ENCODE results near the gene PPM1E. TPM values are rescaled to one million over a fixed set of nuclear protein-coding genes. Genes with fewer than 3 reads are reported as not detected.

The PPM1E gene
- total RNA-seq, 1 donor from 2014 or later = 3.6 TPM

DNA sequence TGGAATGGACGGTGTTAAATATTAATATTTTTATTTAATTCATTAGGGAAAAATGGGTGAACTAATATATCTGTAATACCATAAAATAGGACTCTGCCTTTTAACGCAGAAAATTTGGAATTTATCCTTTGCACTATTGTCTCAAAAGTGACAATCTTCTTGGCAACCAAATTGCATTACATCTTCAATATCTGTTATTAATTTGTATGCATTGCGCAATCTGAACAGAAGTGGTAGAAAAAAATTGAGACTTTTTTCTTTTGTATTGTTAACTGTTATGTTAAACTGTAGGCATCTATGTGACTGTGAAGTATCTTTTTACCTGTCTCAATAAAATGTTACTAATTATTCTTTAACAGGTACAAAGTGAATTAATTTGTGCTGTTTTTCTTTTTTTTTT lies 55.6 kb downstream of the PPM1E start:
- Mint-ChIP-seq H3K27ac (no peak overlapping the region), H3K4me3 (no peak overlapping the region), H3K4me1 (ENCODE audit: unreplicated experiment) (no peaks in the 10 kb centered on the region), H3K9me3 (no peaks in the 10 kb centered on the region), H3K27me3 (no peaks in the 10 kb centered on the region), H3K36me3 (no peaks in the 10 kb centered on the region)
- TF ChIP-seq, protein P1, sequence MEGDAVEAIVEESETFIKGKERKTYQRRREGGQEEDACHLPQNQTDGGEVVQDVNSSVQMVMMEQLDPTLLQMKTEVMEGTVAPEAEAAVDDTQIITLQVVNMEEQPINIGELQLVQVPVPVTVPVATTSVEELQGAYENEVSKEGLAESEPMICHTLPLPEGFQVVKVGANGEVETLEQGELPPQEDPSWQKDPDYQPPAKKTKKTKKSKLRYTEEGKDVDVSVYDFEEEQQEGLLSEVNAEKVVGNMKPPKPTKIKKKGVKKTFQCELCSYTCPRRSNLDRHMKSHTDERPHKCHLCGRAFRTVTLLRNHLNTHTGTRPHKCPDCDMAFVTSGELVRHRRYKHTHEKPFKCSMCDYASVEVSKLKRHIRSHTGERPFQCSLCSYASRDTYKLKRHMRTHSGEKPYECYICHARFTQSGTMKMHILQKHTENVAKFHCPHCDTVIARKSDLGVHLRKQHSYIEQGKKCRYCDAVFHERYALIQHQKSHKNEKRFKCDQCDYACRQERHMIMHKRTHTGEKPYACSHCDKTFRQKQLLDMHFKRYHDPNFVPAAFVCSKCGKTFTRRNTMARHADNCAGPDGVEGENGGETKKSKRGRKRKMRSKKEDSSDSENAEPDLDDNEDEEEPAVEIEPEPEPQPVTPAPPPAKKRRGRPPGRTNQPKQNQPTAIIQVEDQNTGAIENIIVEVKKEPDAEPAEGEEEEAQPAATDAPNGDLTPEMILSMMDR (conservative IDR thresholded peaks at IDR 0.05) = no peak
- no peak for DNase-seq (ENCODE audit: extremely low spot score, unreplicated experiment)

- Mint-ChIP-seq H3K36me3 (no peaks in the 10 kb centered on the region), H3K4me3 (no peak overlapping the region), H3K27ac (no peak overlapping the region), H3K27me3 (no peaks in the 10 kb centered on the region), H3K9me3 (no peaks in the 10 kb centered on the region), H3K4me1 (ENCODE audit: unreplicated experiment) (no peaks in the 10 kb centered on the region)
- TF ChIP-seq, protein P1 (conservative IDR thresholded peaks at IDR 0.05) = no peak
- no peak for DNase-seq (ENCODE audit: extremely low spot score, unreplicated experiment)
Observed at GRCh38 chr17:58813712-58814111, 58.1 kb downstream of the PPM1E start.

DNA sequence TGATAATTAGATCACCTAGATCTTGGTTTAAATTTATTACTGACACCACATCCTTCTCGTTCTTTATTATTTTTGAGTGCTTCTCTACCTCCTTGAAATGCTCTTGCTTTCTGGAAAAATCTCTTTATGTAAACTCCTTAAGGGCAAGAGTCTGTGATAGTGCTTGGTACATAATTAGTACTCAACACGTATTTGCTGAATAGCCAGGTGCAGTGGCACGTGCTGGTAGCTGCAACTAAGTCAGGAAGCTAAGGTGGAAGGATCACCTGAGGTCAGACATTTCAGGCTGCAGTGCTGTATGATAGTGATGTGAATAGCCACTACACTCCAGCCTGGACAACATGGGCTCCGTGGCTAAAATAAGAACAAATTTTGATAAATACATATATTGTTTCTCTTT lies 63.0 kb downstream of the PPM1E start:
- Mint-ChIP-seq H3K4me3 (no peak overlapping the region), H3K27me3 (no peaks in the 10 kb centered on the region), H3K4me1 (ENCODE audit: unreplicated experiment) (no peaks in the 10 kb centered on the region), H3K9me3 (no peaks in the 10 kb centered on the region), H3K36me3 (no peaks in the 10 kb centered on the region), H3K27ac (no peak overlapping the region)
- TF ChIP-seq, protein P1 (conservative IDR thresholded peaks at IDR 0.05) = no peak
- DNase-seq (ENCODE audit: extremely low spot score, unreplicated experiment) = no peak

- Mint-ChIP-seq H3K4me3 (no peak overlapping the region), H3K4me1 (ENCODE audit: unreplicated experiment) (no peaks in the 10 kb centered on the region), H3K27ac (no peak overlapping the region), H3K27me3 (no peaks in the 10 kb centered on the region), H3K36me3 (no peaks in the 10 kb centered on the region), H3K9me3 (no peaks in the 10 kb centered on the region)
- TF ChIP-seq, protein P1 (conservative IDR thresholded peaks at IDR 0.05) = no peak
- no peak for DNase-seq (ENCODE audit: extremely low spot score, unreplicated experiment)
Observed at GRCh38 chr17:58822148-58823050, 66.7 kb downstream of the PPM1E start.

DNA sequence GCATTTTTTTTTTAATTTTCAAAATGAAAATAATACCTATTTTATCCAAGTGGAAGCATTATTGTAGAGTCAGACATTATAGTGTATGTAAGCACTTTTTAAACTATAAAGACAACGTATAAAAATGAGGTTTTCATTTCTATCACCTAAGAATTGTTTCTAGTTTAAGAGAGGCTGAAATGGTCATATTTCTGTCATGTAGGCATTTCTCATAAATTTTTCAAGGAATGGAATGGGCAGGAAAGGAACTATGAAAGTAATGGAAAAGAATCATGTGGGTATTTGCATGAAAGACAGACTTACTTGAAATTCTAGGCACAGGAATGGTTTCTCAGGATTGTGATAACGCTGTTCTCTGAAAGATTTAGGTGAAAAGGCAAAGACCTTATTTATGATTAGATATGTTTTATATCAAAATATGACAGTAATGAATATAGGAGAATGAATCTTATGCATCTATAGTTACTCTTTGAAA lies 67.4 kb downstream of the PPM1E start:
- no peaks in the 10 kb centered on the region for H3K27me3 Mint-ChIP-seq
- H3K4me3 Mint-ChIP-seq = no peak overlapping the region
- no peak overlapping the region for H3K27ac Mint-ChIP-seq
- no peaks in the 10 kb centered on the region for H3K9me3 Mint-ChIP-seq
- TF ChIP-seq, protein P1 (conservative IDR thresholded peaks at IDR 0.05) = no peak
- H3K4me1 Mint-ChIP-seq (ENCODE audit: unreplicated experiment) = no peaks in the 10 kb centered on the region
- H3K36me3 Mint-ChIP-seq = no peaks in the 10 kb centered on the region
- no peak for DNase-seq (ENCODE audit: extremely low spot score, unreplicated experiment)
